Measurements from ENCODE around the gene JAZF1.

- TF ChIP-seq, protein P1, sequence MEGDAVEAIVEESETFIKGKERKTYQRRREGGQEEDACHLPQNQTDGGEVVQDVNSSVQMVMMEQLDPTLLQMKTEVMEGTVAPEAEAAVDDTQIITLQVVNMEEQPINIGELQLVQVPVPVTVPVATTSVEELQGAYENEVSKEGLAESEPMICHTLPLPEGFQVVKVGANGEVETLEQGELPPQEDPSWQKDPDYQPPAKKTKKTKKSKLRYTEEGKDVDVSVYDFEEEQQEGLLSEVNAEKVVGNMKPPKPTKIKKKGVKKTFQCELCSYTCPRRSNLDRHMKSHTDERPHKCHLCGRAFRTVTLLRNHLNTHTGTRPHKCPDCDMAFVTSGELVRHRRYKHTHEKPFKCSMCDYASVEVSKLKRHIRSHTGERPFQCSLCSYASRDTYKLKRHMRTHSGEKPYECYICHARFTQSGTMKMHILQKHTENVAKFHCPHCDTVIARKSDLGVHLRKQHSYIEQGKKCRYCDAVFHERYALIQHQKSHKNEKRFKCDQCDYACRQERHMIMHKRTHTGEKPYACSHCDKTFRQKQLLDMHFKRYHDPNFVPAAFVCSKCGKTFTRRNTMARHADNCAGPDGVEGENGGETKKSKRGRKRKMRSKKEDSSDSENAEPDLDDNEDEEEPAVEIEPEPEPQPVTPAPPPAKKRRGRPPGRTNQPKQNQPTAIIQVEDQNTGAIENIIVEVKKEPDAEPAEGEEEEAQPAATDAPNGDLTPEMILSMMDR (IDR thresholded peaks at IDR 0.05; ENCODE audit: insufficient read depth, low read length, poor library complexity, severe bottlenecking): no peak
- no peak for TF ChIP-seq EZH2phosphoT487 (conservative IDR thresholded peaks at IDR 0.05; ENCODE audit: low read length)
Measured at GRCh38 chr7:27965650-27966049, 214.9 kb downstream of the JAZF1 start.

All from SU-DHL-6 (cell line).